ENCODE data around the gene LASP1NB.

The LASP1NB gene

GRCh38 chr17:38925263-38925995 lies at the start of gene LASP1NB:
Gene LASP1NB (plus strand): TSS chr17:38925614.
- H3K36me3 ChIP-seq (ENCODE audit: low read depth): no peaks in the 10 kb centered on the region
- no peak within 1 kb of the TSS for H2AFZ ChIP-seq
- DNase-seq: no peak
- H3K4me1 ChIP-seq (replicated peaks; ENCODE audit: insufficient read depth): no peaks in the 10 kb centered on the region
- H3K79me2 ChIP-seq (ENCODE audit: low read depth): no peaks in the 10 kb centered on the region
- H4K20me1 ChIP-seq (ENCODE audit: insufficient read depth): peaks cover 3% of the 10 kb centered on the region; the same call in 1 of the 2 replicates
- no peaks in the 10 kb centered on the region for H3K27me3 ChIP-seq (ENCODE audit: insufficient read depth, low read depth)
- TF ChIP-seq EZH2 (IDR thresholded peaks at IDR 0.05; ENCODE audit: low read depth) (no peak), CTCF (conservative IDR thresholded peaks at IDR 0.05) (no peak)
- 0 out of 2 replicates have a peak within 1 kb of the TSS, but pooled peaks have one; percentile 26 for H3K27ac ChIP-seq
- POLR2A ChIA-PET (ENCODE audit: unreplicated experiment): interaction anchor here (0.7 kb wide), 1 partner anchor 477 kb away, joined by 6 read pairs; no protein-coding TSS in a partner anchor
- H3K4me3 ChIP-seq: no peak within 1 kb of the TSS
- CTCF ChIA-PET: interaction anchor here (0.5 kb wide), 1 partner anchor 24 kb away, joined by 3 read pairs; no protein-coding TSS in a partner anchor
- peaks cover 40% of the 10 kb centered on the region for H3F3A ChIP-seq (ENCODE audit: insufficient read depth, low read depth)
- no peaks in the 10 kb centered on the region for H3K9me2 ChIP-seq (ENCODE audit: insufficient read depth)
- intact Hi-C loops (cut with micrococcal nuclease; ENCODE audit: unreplicated experiment): no loop called here
- H3K4me2 ChIP-seq: no peak within 1 kb of the TSS
- no TSS peak for BruUV-seq (replicated peaks)
- H3K9me3 ChIP-seq (ENCODE audit: insufficient read depth, low read depth): no peaks in the 10 kb centered on the region

GRCh38 chr17:38877130-38877851 lies 48.1 kb upstream of the LASP1NB start:
- DNase-seq: no peak
- H3K27me3 ChIP-seq (ENCODE audit: insufficient read depth, low read depth): no peaks in the 10 kb centered on the region
- H3K9me2 ChIP-seq (ENCODE audit: insufficient read depth): no peaks in the 10 kb centered on the region
- peak overlapping the region; percentile 69 for H3K4me2 ChIP-seq
- peak overlapping the region; percentile 77 for H3K27ac ChIP-seq
- POLR2A ChIA-PET (ENCODE audit: unreplicated experiment): interaction anchor here (0.5 to 0.6 kb wide), 2 partner anchors 90 to 126 kb away, joined by 4 read pairs; partner anchors contain the start of gene FBXO47
- H3K36me3 ChIP-seq (ENCODE audit: low read depth): peaks cover 14% of the 10 kb centered on the region
- H3K9me3 ChIP-seq (ENCODE audit: insufficient read depth, low read depth): no peaks in the 10 kb centered on the region
- no peak overlapping the region for H2AFZ ChIP-seq
- intact Hi-C loops (cut with micrococcal nuclease; ENCODE audit: unreplicated experiment): no loop called here
- peaks cover 90% of the 10 kb centered on the region for H3K79me2 ChIP-seq (ENCODE audit: low read depth)
- H3K4me3 ChIP-seq: no peak overlapping the region
- no peak for TF ChIP-seq CTCF (conservative IDR thresholded peaks at IDR 0.05)
- no peak for TF ChIP-seq EZH2 (IDR thresholded peaks at IDR 0.05; ENCODE audit: low read depth)
- H4K20me1 ChIP-seq (ENCODE audit: insufficient read depth): peaks cover 73% of the 10 kb centered on the region
- peaks cover 93% of the 10 kb centered on the region for H3K4me1 ChIP-seq (replicated peaks; ENCODE audit: insufficient read depth)
- no TSS peak for BruUV-seq (replicated peaks)
- peaks cover 75% of the 10 kb centered on the region for H3F3A ChIP-seq (ENCODE audit: insufficient read depth, low read depth)
- CTCF ChIA-PET: no interaction called here

GRCh38 chr17:38879878-38880665 lies 45.3 kb upstream of the LASP1NB start:
- H3K4me3 ChIP-seq: peak overlapping the region; percentile 38; the same call in 1 of the 2 replicates
- H3K27me3 ChIP-seq (ENCODE audit: insufficient read depth, low read depth): no peaks in the 10 kb centered on the region
- no peaks in the 10 kb centered on the region for H3K9me2 ChIP-seq (ENCODE audit: insufficient read depth)
- H3K27ac ChIP-seq: peak overlapping the region; percentile 77
- H3F3A ChIP-seq (ENCODE audit: insufficient read depth, low read depth): peaks cover 78% of the 10 kb centered on the region
- peaks cover 90% of the 10 kb centered on the region for H3K79me2 ChIP-seq (ENCODE audit: low read depth)
- peak overlapping the region; percentile 69 for H3K4me2 ChIP-seq
- no peak for TF ChIP-seq CTCF (conservative IDR thresholded peaks at IDR 0.05)
- no peak for TF ChIP-seq EZH2 (IDR thresholded peaks at IDR 0.05; ENCODE audit: low read depth)
- intact Hi-C loops (cut with micrococcal nuclease; ENCODE audit: unreplicated experiment): no loop called here
- H3K4me1 ChIP-seq (replicated peaks; ENCODE audit: insufficient read depth): peaks cover 84% of the 10 kb centered on the region
- ChIA-PET POLR2A (ENCODE audit: unreplicated experiment) (interaction anchor here (0.6 to 1.1 kb wide), 4 partner anchors 9 to 79 kb away, joined by 3 to 7 read pairs (median 4); partner anchors contain the start of gene RPL23), CTCF (no interaction called here)
- peaks cover 69% of the 10 kb centered on the region for H4K20me1 ChIP-seq (ENCODE audit: insufficient read depth)
- peak; percentile 89 to 93 for DNase-seq
- no peak overlapping the region for H2AFZ ChIP-seq
- BruUV-seq (replicated peaks): no TSS peak
- no peaks in the 10 kb centered on the region for H3K9me3 ChIP-seq (ENCODE audit: insufficient read depth, low read depth)
- H3K36me3 ChIP-seq (ENCODE audit: low read depth): peaks cover 29% of the 10 kb centered on the region

Measured in PC-9 (cell line).